Central memory CD8-positive, alpha-beta T cell (primary cell): ENCODE measurements around the gene TOX3.
A peak's percentile ranks its signal among the peaks of the same experiment; 100 is the strongest.

ENCODE experiments used
- ATAC-seq: fragments of 150-1000 bp; cut with Tn5 transposase; replicated peaks from 2 replicates; pipeline ENCODE4 v1.10.0; 2022; ENCODE audit warnings: mild to moderate bottlenecking, moderate FRiP score, moderate number of reproducible peaks; ENCODE audit not compliant: poor library complexity, severe bottlenecking; ENCODE audit errors: extremely low read depth
- DNase-seq, 2 donors: peaks; one replicate each; pipeline ENCODE4 v3.0.0; 2021; ENCODE audit warnings: low spot score in 2 of 2
- H3K27ac Mint-ChIP-seq: one replicate; pipeline ENCODE4 v1.8.0; 2022; ENCODE audit warnings: low read depth, mild to moderate bottlenecking, moderate library complexity, mixed read lengths
- H3K27me3 Mint-ChIP-seq: one replicate; pipeline ENCODE4 v1.8.0; 2022; ENCODE audit warnings: mixed read lengths
- H3K36me3 Mint-ChIP-seq: one replicate; pipeline ENCODE4 v1.8.0; 2022; ENCODE audit warnings: mild to moderate bottlenecking, moderate library complexity, mixed read lengths; ENCODE audit not compliant: insufficient read depth
- H3K4me1 Mint-ChIP-seq: one replicate; pipeline ENCODE4 v1.8.0; 2022; ENCODE audit warnings: mixed read lengths
- H3K4me3 Mint-ChIP-seq: one replicate; pipeline ENCODE4 v1.8.0; 2022; ENCODE audit warnings: mild to moderate bottlenecking, moderate library complexity, mixed read lengths
- H3K9me3 Mint-ChIP-seq: one replicate; pipeline ENCODE4 v1.8.0; 2022; ENCODE audit warnings: mixed read lengths

Gene TOX3

GRCh38 chr16:52544703-52545102, 2.2 kb downstream of the TOX3 start:
- H3K4me1 Mint-ChIP-seq = no peaks in the 10 kb centered on the region
- no peaks in the 10 kb centered on the region for H3K36me3 Mint-ChIP-seq
- H3K27me3 Mint-ChIP-seq = peaks cover 62% of the 10 kb centered on the region
- H3K4me3 Mint-ChIP-seq = no peak overlapping the region
- peak overlapping the region; percentile 35 for H3K27ac Mint-ChIP-seq
- no peak for DNase-seq
- peaks cover 2% of the 10 kb centered on the region for H3K9me3 Mint-ChIP-seq
- no peak for ATAC-seq

DNA sequence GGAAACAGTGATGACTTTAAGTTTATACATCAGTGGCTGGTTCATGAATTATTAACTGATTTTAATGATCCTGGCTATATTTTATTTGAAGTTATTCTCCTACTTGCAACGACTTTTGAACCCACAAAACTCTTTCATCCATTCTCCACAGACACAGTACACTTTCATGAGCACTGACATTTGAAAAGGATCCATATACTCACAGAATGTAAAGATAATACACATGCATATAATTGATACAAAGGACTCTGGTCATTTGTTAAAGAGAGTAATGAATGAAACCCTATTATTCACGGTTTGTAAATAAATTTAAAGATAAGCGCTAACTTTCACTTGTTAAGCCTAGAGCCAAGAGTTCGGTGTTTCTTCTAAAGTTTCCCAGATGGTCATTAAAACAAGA, 3.3 kb downstream of the TOX3 start:
- DNase-seq = no peak
- Mint-ChIP-seq H3K4me3 (no peak overlapping the region), H3K36me3 (no peaks in the 10 kb centered on the region), H3K4me1 (no peaks in the 10 kb centered on the region), H3K27ac (no peak overlapping the region), H3K27me3 (peaks cover 51% of the 10 kb centered on the region), H3K9me3 (peaks cover 5% of the 10 kb centered on the region)
- ATAC-seq = no peak

DNA sequence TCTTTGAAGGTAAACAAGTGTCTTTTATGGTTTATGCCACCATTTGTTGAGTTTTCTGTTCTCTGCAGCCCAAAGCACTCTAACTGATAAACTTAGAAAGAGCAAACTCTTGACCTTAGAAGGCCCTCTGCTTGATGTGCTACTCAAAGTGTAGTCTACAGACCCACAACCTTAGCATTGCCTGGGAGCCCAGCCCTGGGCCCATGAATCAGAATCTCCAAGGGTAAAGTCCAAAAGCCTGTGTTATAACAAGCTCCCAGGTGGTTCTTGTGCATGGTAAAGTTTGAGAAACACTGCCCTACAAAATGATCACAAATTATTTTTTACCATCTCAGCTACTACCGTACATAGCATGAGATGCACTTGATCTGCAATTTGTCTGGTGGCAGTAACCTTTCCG, 6.0 kb downstream of the TOX3 start:
- DNase-seq (no peak), ATAC-seq (no peak)
- no peaks in the 10 kb centered on the region for H3K4me1 Mint-ChIP-seq
- H3K27me3 Mint-ChIP-seq = peaks cover 36% of the 10 kb centered on the region
- no peak overlapping the region for H3K4me3 Mint-ChIP-seq
- no peak overlapping the region for H3K27ac Mint-ChIP-seq
- H3K36me3 Mint-ChIP-seq = no peaks in the 10 kb centered on the region
- H3K9me3 Mint-ChIP-seq = peaks cover 11% of the 10 kb centered on the region

DNA sequence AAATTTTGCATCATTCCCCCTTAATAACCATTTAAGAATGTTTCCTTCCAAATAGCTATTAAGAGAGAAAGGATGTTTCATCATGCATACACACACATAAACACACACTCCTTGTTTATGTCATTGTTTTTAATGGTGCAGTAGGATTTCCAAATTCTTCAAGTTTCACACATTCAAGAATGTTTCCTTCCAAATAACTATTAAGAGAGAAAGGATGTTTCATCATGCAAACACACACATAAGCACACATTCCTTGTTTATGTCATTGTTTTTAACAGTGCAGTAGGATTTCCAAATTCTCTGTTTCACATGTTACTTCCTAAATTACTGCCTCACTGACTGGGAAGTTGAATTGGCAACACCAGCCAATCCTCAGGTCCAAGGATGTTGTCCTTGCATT, 7.8 kb downstream of the TOX3 start:
- peaks cover 20% of the 10 kb centered on the region for H3K27me3 Mint-ChIP-seq
- H3K4me3 Mint-ChIP-seq = no peak overlapping the region
- H3K4me1 Mint-ChIP-seq = no peaks in the 10 kb centered on the region
- no peak for ATAC-seq
- H3K9me3 Mint-ChIP-seq = peaks cover 11% of the 10 kb centered on the region
- no peak for DNase-seq
- no peak overlapping the region for H3K27ac Mint-ChIP-seq
- no peaks in the 10 kb centered on the region for H3K36me3 Mint-ChIP-seq

DNA sequence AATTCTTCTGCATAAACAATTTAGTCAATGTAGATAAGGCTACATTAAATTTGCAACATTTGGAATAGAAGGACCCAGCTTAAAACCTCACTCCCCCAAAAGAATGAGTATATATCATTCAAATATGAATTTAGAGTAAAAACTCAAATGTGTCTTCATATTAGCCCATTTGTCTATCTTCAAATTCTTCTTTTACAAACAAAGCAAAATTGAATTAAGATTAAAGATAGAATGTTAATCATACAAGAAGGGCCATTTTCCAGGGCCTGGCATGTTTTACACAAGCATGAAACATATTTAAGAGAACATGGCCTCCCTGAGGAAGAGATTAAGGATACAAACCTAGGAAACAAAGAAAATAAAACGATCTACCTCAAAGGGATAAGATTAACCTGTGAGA, 8.4 kb downstream of the TOX3 start:
- Mint-ChIP-seq H3K36me3 (no peaks in the 10 kb centered on the region), H3K9me3 (peaks cover 11% of the 10 kb centered on the region), H3K27ac (no peak overlapping the region), H3K27me3 (peaks cover 13% of the 10 kb centered on the region), H3K4me3 (no peak overlapping the region), H3K4me1 (no peaks in the 10 kb centered on the region)
- DNase-seq (no peak), ATAC-seq (no peak)

DNA sequence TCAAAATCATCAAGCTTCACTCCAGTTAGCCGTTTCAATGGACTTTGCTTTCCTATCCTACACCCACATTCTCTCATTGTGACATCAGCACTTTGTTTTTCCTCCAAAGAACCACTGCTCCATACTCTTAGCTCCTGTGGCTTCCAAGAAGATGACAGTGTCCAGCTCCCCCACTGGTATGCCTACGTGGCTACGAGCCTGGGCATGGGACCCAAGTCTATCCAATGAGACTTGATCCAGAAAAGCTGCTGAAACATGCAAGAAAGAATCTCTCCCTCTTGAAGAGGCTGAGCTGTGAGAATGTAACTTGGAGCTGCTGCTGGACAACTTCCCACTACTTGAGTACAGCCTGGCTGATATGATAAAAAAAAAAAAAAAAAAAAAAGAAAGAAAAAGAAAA, 9.4 kb downstream of the TOX3 start:
- H3K36me3 Mint-ChIP-seq = no peaks in the 10 kb centered on the region
- H3K4me3 Mint-ChIP-seq = no peak overlapping the region
- ATAC-seq (no peak), DNase-seq (no peak)
- H3K27me3 Mint-ChIP-seq = peaks cover 3% of the 10 kb centered on the region
- H3K4me1 Mint-ChIP-seq = no peaks in the 10 kb centered on the region
- H3K9me3 Mint-ChIP-seq = peaks cover 11% of the 10 kb centered on the region
- no peak overlapping the region for H3K27ac Mint-ChIP-seq

DNA sequence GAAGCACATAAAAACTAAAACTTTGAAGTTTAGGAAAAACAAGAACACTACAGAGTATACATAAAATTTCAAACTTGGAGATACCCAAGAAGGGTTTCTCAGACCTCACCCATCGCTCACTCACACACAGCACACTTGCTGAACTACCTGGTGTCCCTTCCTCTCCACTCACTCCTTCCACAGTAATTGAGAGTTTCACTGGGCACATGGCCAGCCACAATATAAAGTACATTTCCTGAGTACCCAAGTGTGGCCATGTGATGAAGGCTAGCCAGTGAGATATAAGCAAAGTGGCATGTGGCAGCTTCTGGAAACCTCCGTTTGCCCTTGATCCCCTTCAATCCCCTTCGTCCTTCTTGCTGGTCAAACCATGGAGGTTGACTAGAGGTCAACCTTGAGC, 11.9 kb downstream of the TOX3 start:
- no peaks in the 10 kb centered on the region for H3K36me3 Mint-ChIP-seq
- H3K27ac Mint-ChIP-seq = no peak overlapping the region
- DNase-seq (no peak), ATAC-seq (no peak)
- H3K27me3 Mint-ChIP-seq = no peaks in the 10 kb centered on the region
- H3K4me3 Mint-ChIP-seq = no peak overlapping the region
- H3K9me3 Mint-ChIP-seq = peaks cover 17% of the 10 kb centered on the region
- no peaks in the 10 kb centered on the region for H3K4me1 Mint-ChIP-seq

- Mint-ChIP-seq H3K27ac (no peak overlapping the region), H3K4me3 (no peak overlapping the region), H3K36me3 (no peaks in the 10 kb centered on the region)
Observed at GRCh38 chr16:52533296-52533695, 13.6 kb downstream of the TOX3 start.

GRCh38 chr16:52532384-52532783, 14.6 kb downstream of the TOX3 start:
- ATAC-seq (no peak), DNase-seq (no peak)
- Mint-ChIP-seq H3K9me3 (peaks cover 12% of the 10 kb centered on the region), H3K4me1 (no peaks in the 10 kb centered on the region), H3K27ac (no peak overlapping the region), H3K4me3 (no peak overlapping the region), H3K36me3 (no peaks in the 10 kb centered on the region), H3K27me3 (no peaks in the 10 kb centered on the region)

More at GRCh38 chr16:52533296-52533695, 13.6 kb downstream of the TOX3 start:
- no peak for ATAC-seq
- DNase-seq = no peak
- Mint-ChIP-seq H3K27me3 (no peaks in the 10 kb centered on the region), H3K9me3 (peaks cover 12% of the 10 kb centered on the region), H3K4me1 (no peaks in the 10 kb centered on the region)

DNA sequence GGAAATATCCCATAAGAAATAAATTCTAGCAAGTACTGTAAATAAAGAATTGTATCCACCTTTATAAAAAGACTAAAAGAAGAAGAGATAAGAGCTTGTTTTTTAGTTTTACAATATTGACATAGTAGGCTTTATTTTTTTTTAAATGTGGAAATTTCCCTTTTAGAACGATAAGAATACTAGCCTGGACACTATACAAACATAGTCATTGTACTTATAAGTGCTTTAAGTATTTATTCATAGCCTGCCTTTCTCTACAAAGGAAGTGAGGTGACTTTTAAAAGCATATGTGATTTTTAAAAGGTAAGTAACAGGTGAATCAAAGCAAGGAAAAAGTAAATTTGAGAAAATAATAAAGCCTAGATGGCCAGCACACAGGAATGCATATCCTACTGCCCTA, 17.7 kb downstream of the TOX3 start:
- ATAC-seq = no peak
- Mint-ChIP-seq H3K36me3 (no peaks in the 10 kb centered on the region), H3K4me1 (no peaks in the 10 kb centered on the region), H3K27ac (no peak overlapping the region), H3K27me3 (no peaks in the 10 kb centered on the region), H3K9me3 (peaks cover 12% of the 10 kb centered on the region), H3K4me3 (no peak overlapping the region)
- no peak for DNase-seq

- H3K9me3 Mint-ChIP-seq = peaks cover 12% of the 10 kb centered on the region
- no peaks in the 10 kb centered on the region for H3K27me3 Mint-ChIP-seq
- no peak overlapping the region for H3K4me3 Mint-ChIP-seq
- no peak for DNase-seq
- H3K27ac Mint-ChIP-seq = no peak overlapping the region
- H3K4me1 Mint-ChIP-seq = no peaks in the 10 kb centered on the region
- no peaks in the 10 kb centered on the region for H3K36me3 Mint-ChIP-seq
- ATAC-seq = no peak
Observed at GRCh38 chr16:52528393-52529065, 18.4 kb downstream of the TOX3 start.

DNA sequence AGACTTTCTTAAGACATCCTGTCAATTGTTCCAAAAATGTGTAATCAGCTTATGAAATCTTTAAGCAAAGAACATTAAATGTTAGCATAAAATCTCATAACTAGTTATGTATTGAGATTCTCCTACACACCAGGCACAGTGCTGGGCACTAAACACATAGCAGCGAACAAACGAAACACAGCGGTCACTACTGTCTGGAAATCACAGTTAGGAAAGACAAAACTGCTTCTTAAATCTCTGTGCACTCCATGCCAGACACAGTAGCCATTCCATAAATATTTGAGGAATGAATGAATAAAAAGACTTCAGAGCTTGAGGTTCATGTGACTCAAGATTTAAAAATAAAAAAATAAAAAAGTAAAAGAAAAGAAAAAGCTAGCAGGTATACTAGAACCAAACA, 20.1 kb downstream of the TOX3 start:
- Mint-ChIP-seq H3K4me1 (no peaks in the 10 kb centered on the region), H3K27me3 (no peaks in the 10 kb centered on the region), H3K27ac (no peak overlapping the region), H3K36me3 (no peaks in the 10 kb centered on the region), H3K9me3 (peaks cover 18% of the 10 kb centered on the region), H3K4me3 (no peak overlapping the region)
- ATAC-seq (no peak), DNase-seq (no peak)

DNA sequence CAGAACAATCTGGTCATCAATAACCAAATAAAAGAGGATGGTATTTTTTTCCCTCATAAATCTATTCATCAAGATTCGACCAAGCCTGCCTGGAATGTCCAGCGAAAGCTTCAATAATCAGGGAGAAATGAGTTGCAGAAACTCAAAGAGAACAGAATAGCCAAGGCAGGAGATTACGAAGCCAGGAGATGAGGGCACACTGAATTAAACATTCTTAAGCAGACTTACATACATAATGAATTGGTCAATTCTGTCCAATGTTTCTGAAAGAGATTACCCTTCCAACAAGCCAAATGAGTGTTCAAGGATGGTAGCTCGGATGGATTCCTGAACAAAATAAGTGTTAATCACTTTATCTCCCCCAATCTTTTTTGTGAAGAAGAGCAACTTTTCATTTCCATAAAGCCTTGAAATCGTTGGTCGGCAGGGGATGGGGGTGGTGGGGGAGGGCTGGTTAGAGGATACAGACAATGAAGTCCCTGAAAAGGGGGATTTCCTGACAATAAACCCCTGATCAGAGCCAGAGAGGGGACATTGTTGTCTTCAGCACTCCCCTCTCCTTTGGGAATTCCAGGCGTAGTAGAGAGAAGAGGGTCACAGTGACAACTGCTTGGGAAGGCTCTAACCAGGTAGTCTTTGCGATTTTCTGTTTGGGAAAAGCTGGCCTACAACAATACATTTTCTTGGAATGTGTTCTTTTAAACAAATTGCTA, 20.7 kb downstream of the TOX3 start:
- H3K4me3 Mint-ChIP-seq = no peak overlapping the region
- peaks cover 18% of the 10 kb centered on the region for H3K9me3 Mint-ChIP-seq
- no peaks in the 10 kb centered on the region for H3K4me1 Mint-ChIP-seq
- H3K36me3 Mint-ChIP-seq = no peaks in the 10 kb centered on the region
- H3K27me3 Mint-ChIP-seq = no peaks in the 10 kb centered on the region
- no peak overlapping the region for H3K27ac Mint-ChIP-seq
- ATAC-seq = no peak
- DNase-seq = no peak
